Nephron progenitor cell (in vitro differentiated cells): ENCODE measurements around the gene TMCC2.

Source experiments
- DNase-seq: peaks from one replicate; pipeline ENCODE4 v3.0.0; 2021
- H3K27ac Mint-ChIP-seq: 2 replicates; pipeline ENCODE4 v1.8.0; 2021; ENCODE audit warnings: mild to moderate bottlenecking, moderate library complexity, mixed read lengths
- H3K27me3 Mint-ChIP-seq: 2 replicates; pipeline ENCODE4 v1.8.0; 2021; ENCODE audit warnings: mild to moderate bottlenecking, low read depth, mixed read lengths; ENCODE audit not compliant: poor library complexity
- H3K36me3 Mint-ChIP-seq: 2 replicates; pipeline ENCODE4 v1.8.0; 2021; ENCODE audit warnings: low read depth, mixed read lengths
- H3K4me1 Mint-ChIP-seq: 2 replicates; pipeline ENCODE4 v1.8.0; 2021; ENCODE audit warnings: mixed read lengths
- H3K4me3 Mint-ChIP-seq: 2 replicates; pipeline ENCODE4 v1.8.0; 2021; ENCODE audit warnings: mild to moderate bottlenecking, moderate library complexity, mixed read lengths
- H3K9me3 Mint-ChIP-seq: 2 replicates; pipeline ENCODE4 v1.8.0; 2021; ENCODE audit warnings: mild to moderate bottlenecking, moderate library complexity, mixed read lengths
- CTCF ChIP-seq: fragments of 200-600 bp; sonication (generic); IDR thresholded peaks from 2 replicates; pipeline ENCODE4 v1.5.0; 2021; ENCODE audit warnings: antibody characterized with exemption

Gene TMCC2

GRCh38 chr1:205244384-205244783, 16.6 kb downstream of the TMCC2 start:
- no peaks in the 10 kb centered on the region for H3K9me3 Mint-ChIP-seq
- H3K27ac Mint-ChIP-seq = no peak overlapping the region
- H3K36me3 Mint-ChIP-seq = no peaks in the 10 kb centered on the region
- no peak overlapping the region for H3K4me3 Mint-ChIP-seq
- DNase-seq = no peak
- no peaks in the 10 kb centered on the region for H3K27me3 Mint-ChIP-seq
- no peak for TF ChIP-seq CTCF
- peaks cover 41% of the 10 kb centered on the region for H3K4me1 Mint-ChIP-seq

- no peak for TF ChIP-seq CTCF
- Mint-ChIP-seq H3K4me1 (peaks cover 42% of the 10 kb centered on the region), H3K4me3 (no peak overlapping the region), H3K27ac (no peak overlapping the region), H3K9me3 (no peaks in the 10 kb centered on the region), H3K27me3 (no peaks in the 10 kb centered on the region), H3K36me3 (no peaks in the 10 kb centered on the region)
- DNase-seq = no peak
Measured at GRCh38 chr1:205245096-205245495, 17.4 kb downstream of the TMCC2 start.

- DNase-seq = no peak
- Mint-ChIP-seq H3K4me1 (peaks cover 56% of the 10 kb centered on the region), H3K27ac (peak overlapping the region; percentile 73), H3K27me3 (no peaks in the 10 kb centered on the region), H3K36me3 (no peaks in the 10 kb centered on the region), H3K9me3 (no peaks in the 10 kb centered on the region), H3K4me3 (no peak overlapping the region)
- no peak for TF ChIP-seq CTCF
Measured at GRCh38 chr1:205246351-205247119, 18.8 kb downstream of the TMCC2 start.

- Mint-ChIP-seq H3K36me3 (no peaks in the 10 kb centered on the region), H3K27ac (no peak overlapping the region), H3K4me3 (no peak overlapping the region), H3K4me1 (peaks cover 56% of the 10 kb centered on the region), H3K27me3 (no peaks in the 10 kb centered on the region), H3K9me3 (no peaks in the 10 kb centered on the region)
- TF ChIP-seq CTCF = no peak
- no peak for DNase-seq
Measured at GRCh38 chr1:205247130-205247921, 19.6 kb downstream of the TMCC2 start.

- TF ChIP-seq CTCF = no peak
- Mint-ChIP-seq H3K4me3 (no peak overlapping the region), H3K27me3 (no peaks in the 10 kb centered on the region), H3K4me1 (peaks cover 62% of the 10 kb centered on the region), H3K36me3 (no peaks in the 10 kb centered on the region), H3K9me3 (no peaks in the 10 kb centered on the region), H3K27ac (peak overlapping the region; percentile 50)
- DNase-seq = no peak
Measured at GRCh38 chr1:205248793-205249601, 21.3 kb downstream of the TMCC2 start.
